DMS153 (cell line): ENCODE results near the gene RTKN2.
A peak's percentile ranks its signal among the peaks of the same experiment; 100 is the strongest.
"Not testable (repeated sequence)": the region's sequence is repeated elsewhere in the genome, so short reads cannot be mapped to it uniquely, and the experiment has no call there.

Source experiments
- DNase-seq: peaks from one replicate; lab custom pipeline; 2025; lab: John Stamatoyannopoulos, UW

Gene RTKN2

DNA sequence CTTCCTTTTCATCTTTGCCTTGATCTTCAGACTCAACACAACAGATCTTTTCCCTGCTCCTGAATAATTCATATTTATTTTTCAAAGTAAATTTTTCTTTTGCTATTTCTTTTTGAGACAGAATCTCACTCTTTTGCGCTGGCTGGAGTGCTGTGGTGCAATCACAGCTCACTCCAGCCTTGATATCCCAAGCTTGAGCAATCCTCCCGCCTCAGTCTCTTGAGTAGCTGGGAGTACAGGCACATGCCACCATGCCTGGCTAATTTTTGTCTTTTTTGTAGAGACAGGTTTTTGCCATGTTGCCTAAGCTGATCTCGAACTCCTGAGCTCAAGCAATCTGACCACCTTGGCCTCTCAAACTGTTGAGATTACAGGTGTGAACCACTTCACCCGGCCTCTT, 9.2 kb downstream of the RTKN2 start:
- no peak for DNase-seq

DNA sequence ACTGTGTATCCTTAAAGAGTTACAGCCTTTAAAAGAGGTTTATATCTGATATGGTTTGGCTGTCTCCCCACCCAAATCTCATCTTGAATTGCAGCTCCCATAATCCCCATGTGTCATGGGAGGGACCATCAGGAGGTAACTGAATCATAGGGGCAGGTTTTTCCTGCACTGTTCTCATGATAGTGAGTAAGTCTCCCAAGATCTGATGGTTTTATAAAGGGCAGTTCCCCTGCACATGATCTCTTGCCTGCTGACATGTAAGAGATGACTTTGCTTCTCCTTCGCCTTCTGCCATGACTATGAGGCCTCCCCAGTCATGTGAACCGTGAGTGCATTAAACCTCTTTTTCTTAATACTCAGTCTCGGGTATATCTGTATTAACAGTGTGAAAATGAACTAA, 9.7 kb downstream of the RTKN2 start:
- DNase-seq: no peak

GRCh38 chr10:62253704-62254103, 14.9 kb downstream of the RTKN2 start:
- DNase-seq: no peak

- no peak for DNase-seq
These were observed 16.6 kb downstream of the RTKN2 start for GRCh38 chr10:62252051-62252450.

- no peak for DNase-seq
These were observed 17.9 kb downstream of the RTKN2 start for GRCh38 chr10:62250594-62251198.

DNA sequence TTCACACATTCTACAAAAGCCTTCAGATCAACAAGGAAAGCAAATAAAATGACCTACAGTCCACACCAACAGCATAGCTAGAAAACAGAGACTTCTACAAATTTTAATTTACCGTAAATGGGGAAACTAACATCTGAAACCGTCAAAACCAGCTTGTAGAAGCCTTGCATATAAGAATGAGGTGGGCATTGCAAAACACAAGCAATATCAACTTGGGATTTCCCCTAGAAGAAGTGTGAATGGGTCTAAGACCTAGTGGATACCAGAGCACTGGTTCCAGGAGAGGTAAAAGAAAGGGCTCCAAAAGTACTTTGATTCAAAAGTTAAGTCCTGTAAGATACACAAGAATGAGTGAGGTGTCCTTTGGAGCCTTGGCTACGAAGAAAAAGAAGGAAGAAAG, 18.7 kb downstream of the RTKN2 start:
- DNase-seq: no peak

- no peak for DNase-seq
These were observed 20.2 kb downstream of the RTKN2 start for GRCh38 chr10:62248465-62248864.

DNA sequence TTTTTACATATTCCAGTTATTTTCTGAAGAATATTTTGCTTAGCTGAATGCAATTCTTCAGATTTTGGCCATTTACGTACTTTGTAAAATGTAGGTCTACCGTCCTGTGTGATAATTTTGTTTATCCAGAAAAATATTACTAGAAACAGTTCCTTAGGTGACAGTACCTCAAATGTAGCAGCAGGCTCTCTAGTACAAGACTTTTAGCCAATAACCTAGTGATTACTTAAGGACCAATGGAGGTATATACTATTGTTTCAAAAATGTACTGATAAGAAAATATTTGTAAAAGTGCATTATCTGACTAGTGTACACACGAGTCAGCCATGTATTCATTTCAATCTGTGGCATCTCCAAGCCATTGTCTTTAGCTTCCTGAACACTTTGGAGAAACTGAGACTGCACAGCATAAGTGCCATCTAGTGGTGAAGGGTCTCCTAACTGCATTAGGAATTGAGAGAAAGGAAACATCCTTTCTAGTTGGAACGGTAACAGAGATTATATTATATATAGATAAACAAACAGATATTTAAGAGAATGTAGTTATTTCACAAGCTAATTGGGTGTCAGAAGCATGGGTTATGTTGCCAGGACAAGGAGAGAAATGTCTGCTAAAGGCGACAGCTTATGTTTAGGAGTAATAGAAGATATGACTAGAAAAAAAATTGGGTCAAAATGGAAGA, 23.7 kb downstream of the RTKN2 start:
- peak; percentile 38 for DNase-seq

- no peak for DNase-seq
These were observed 24.6 kb downstream of the RTKN2 start for GRCh38 chr10:62244088-62244487.

DNA sequence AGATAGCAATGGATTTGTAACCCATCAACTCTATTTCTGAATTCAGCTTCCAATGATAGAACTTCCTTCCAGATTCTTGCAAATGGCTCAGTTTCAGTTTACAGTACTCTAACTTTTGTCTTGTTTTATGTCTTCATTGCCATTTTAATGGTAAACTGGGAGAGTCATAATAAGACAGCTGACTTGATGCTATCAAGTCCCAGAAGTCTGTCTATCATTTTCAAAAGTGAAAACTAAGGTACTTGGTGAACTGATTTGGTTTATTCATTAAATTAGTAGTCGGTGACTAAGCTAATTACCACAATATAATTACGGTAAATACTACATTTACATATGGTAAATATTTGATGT, 25.0 kb downstream of the RTKN2 start:
- no peak for DNase-seq

- DNase-seq: not testable (repeated sequence)
These were observed 25.5 kb downstream of the RTKN2 start for GRCh38 chr10:62242965-62243646.

GRCh38 chr10:62241521-62241920, 27.1 kb downstream of the RTKN2 start:
- not testable (repeated sequence) for DNase-seq

- DNase-seq: no peak
These were observed 28.6 kb downstream of the RTKN2 start for GRCh38 chr10:62239994-62240393.

GRCh38 chr10:62238880-62239279, 29.8 kb downstream of the RTKN2 start:
- DNase-seq: no peak

DNA sequence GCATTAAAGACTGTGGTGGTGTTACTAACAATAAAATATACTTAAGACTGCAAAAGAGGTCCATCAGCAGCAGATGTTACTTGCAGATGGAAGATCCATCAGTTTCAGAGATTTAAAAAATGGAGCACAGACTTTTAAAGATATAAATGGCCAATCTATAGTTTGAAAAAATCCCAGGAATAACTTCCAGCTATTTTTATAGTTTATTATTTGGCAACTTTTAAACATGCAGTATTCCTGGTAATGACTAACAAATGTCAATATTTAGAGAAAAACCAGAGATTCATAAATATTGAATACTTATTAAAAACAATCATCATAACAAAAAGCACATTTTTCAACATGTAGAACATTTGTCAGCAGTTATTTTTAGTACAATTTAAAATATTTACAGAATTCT, 30.7 kb downstream of the RTKN2 start:
- no peak for DNase-seq

- no peak for DNase-seq
These were observed 31.1 kb downstream of the RTKN2 start for GRCh38 chr10:62237506-62237905.

DNA sequence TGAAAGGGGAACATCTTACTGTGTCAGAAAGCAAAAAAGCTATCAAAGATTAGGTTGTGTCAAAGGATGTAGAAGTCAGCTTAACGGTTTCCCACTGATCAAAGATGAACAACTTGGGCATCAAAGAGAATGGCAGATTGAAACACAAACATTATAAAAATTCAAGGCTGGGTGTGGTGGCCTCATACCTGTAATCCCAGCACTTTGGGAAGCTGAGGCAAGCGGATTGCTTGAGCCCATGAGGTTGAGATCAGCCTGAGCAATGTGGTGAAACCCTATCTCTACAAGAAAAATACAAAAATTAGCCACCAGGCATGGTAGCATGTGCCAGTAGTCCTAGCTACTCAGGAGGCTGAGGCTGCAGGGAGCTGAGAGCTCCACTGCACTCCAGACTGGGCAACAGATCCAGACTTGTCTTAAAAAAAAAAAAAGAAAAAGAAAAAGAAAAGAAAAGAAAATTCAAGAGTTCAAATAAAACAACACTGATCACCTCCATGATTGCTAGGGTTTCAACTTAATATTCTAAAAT, 34.5 kb downstream of the RTKN2 start:
- DNase-seq: no peak

GRCh38 chr10:62233356-62234076, 35.1 kb downstream of the RTKN2 start:
- DNase-seq: no peak

GRCh38 chr10:62231805-62232204, 36.8 kb downstream of the RTKN2 start:
- DNase-seq: no peak

GRCh38 chr10:62231371-62231770, 37.3 kb downstream of the RTKN2 start:
- no peak for DNase-seq

DNA sequence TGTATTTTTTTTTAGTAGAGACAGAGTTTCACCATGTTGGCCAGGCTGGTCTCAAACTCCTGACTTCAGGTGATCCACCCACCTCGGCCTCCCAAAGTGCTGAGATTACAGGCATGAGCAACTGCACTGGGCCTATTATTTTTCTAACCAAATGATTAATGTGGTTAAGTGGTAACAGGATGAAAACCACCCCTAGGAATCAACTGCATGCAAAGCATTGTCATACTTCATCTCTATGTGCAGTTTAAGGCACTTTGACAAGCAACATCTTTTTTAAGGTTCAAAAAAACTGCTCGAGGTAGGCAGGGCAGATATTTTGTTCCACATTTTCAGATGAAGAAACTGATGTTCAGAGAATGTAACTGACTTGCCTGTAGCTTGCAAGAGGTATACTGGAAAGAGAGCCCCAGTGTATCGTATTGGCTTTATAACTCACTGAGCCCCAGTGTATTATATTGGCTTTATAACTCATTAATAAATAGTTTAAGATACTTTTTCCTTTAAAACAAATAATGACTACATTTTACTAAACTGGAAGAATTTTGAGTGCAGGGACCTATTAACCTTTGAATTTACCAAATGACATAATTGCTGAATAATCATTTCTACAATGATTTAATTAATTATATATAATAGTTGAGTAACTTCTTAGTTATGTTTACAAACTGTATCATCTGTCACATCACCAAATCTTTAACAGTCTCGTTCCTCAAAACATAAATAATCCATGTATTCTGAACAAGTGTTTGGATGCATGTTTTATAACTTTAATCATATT, 38.1 kb downstream of the RTKN2 start:
- no peak for DNase-seq

DNA sequence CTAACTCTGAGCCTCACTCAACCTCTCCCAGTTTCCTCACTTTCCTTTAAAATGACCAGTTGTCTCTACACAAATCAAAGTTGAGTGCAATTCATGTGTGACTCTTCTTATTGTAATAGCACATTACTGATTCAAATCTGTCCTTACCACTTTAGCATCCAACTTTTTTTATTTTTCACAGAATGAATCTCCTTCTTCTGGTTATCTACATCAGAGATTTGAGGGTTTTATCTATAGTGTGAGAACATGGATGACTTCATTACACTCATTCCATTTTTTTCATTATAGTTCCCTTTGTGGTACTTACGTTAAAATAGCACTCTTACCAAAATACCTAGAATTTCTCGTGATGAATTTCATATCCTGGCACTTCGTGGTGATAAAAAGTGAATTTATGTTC, 43.3 kb downstream of the RTKN2 start:
- DNase-seq: no peak
